IMR-90 (cell line): Measurements from ENCODE around the gene SECISBP2. TPM values are rescaled to one million over a fixed set of nuclear protein-coding genes. Genes with fewer than 3 reads are reported as not detected.

Source experiments
- ATAC-seq: fragments of 200-7000 bp; cut with Tn5 transposase; 2 replicates; pipeline ENCODE4 v1.9.1; 2020; ENCODE audit warnings: low read depth, mild to moderate bottlenecking, moderate library complexity
- BruUV-seq: library from RNA; stranded (reverse); fragments of 400-500 nt; replicated peaks from 2 replicates; lab custom pipeline; 2021; lab: Mats Ljungman, UMichigan
- CTCF ChIA-PET: fragments of 300-600 bp; formaldehyde crosslinking; extraction: SDS; loops from one replicate; lab custom pipeline; 2021; ENCODE audit warnings: antibody characterized with exemption; lab: Yijun Ruan, JAX
- POLR2A ChIA-PET: fragments of 300-600 bp; sonication (Branson Sonifier 250); formaldehyde crosslinking; loops from one replicate; lab custom pipeline; 2022; ENCODE audit warnings: antibody characterized with exemption; ENCODE audit not compliant: unreplicated experiment; lab: Charles Lee
- DNase-seq: peaks from one replicate; pipeline ENCODE4 v3.0.0; 2013
- H2AFZ ChIP-seq: replicated peaks from 2 replicates; pipeline ENCODE3; 2013; ENCODE audit warnings: low read length, mild to moderate bottlenecking; ENCODE audit not compliant: poor library complexity
- H2AK5ac ChIP-seq: 2 replicates; pipeline ENCODE4 v1.6.1; 2013; ENCODE audit warnings: low read depth, low read length, inconsistent platforms
- H2AK9ac ChIP-seq: replicated peaks from 2 replicates; pipeline ENCODE3; 2013; ENCODE audit warnings: mild to moderate bottlenecking, low read depth, low read length, moderate library complexity; ENCODE audit not compliant: poor library complexity
- H2BK120ac ChIP-seq: 2 replicates; pipeline ENCODE4 v1.6.1; 2013; ENCODE audit warnings: low read depth, low read length, inconsistent platforms
- H2BK15ac ChIP-seq: 3 replicates; pipeline ENCODE4 v1.6.1; 2013; ENCODE audit warnings: low read depth, low read length, inconsistent platforms
- H2BK20ac ChIP-seq: 2 replicates; pipeline ENCODE4 v1.6.1; 2013; ENCODE audit warnings: low read depth, mild to moderate bottlenecking, inconsistent platforms, low read length, moderate library complexity
- H2BK5ac ChIP-seq: 2 replicates; pipeline ENCODE4 v1.6.1; 2013; ENCODE audit warnings: mild to moderate bottlenecking, low read depth, low read length, inconsistent platforms; ENCODE audit not compliant: poor library complexity, severe bottlenecking
- H3K14ac ChIP-seq: replicated peaks from 2 replicates; pipeline ENCODE4 v1.6.1; 2013; ENCODE audit warnings: low read depth, low read length, inconsistent platforms
- H3K18ac ChIP-seq: 2 replicates; pipeline ENCODE4 v1.6.1; 2013; ENCODE audit warnings: low read depth, low read length, control low read depth
- H3K23ac ChIP-seq: 2 replicates; pipeline ENCODE4 v1.6.1; 2013; ENCODE audit warnings: low read depth, low read length, inconsistent platforms
- H3K27ac ChIP-seq: 2 replicates; pipeline ENCODE4 v1.5.1; 2013; ENCODE audit warnings: mild to moderate bottlenecking, control low read depth, low read length; ENCODE audit not compliant: insufficient read depth
- H3K27me3 ChIP-seq: 2 replicates; pipeline ENCODE4 v1.6.1; 2013; ENCODE audit warnings: low read length; ENCODE audit not compliant: control insufficient read depth, insufficient read depth
- H3K36me3 ChIP-seq: 2 replicates; pipeline ENCODE4 v1.6.1; 2013; ENCODE audit warnings: low read length, mixed read lengths; ENCODE audit not compliant: control insufficient read depth, insufficient read depth
- H3K4ac ChIP-seq: 2 replicates; pipeline ENCODE4 v1.6.1; 2013; ENCODE audit warnings: low read depth, low read length, inconsistent platforms
- H3K4me1 ChIP-seq: 2 replicates; pipeline ENCODE4 v1.6.1; 2013; ENCODE audit warnings: low read length, mixed read lengths; ENCODE audit not compliant: control insufficient read depth, insufficient read depth
- H3K4me2 ChIP-seq: 2 replicates; pipeline ENCODE4 v1.6.1; 2013; ENCODE audit warnings: low read depth, mild to moderate bottlenecking, control low read depth, low read length, moderate library complexity
- H3K4me3 ChIP-seq: 2 replicates; pipeline ENCODE4 v1.5.1; 2013; ENCODE audit warnings: low read depth, mild to moderate bottlenecking, control low read depth, low read length, moderate library complexity; ENCODE audit not compliant: insufficient read depth
- H3K56ac ChIP-seq: 2 replicates; pipeline ENCODE4 v1.6.1; 2013; ENCODE audit warnings: low read length, inconsistent platforms; ENCODE audit not compliant: insufficient read depth; ENCODE audit errors: extremely low read depth
- H3K79me1 ChIP-seq, 2 experiments: 2 replicates each; pipeline ENCODE4 v1.6.1; 2013; ENCODE audit warnings: low read length in 2 of 2, inconsistent platforms in 1 of 2, low read depth in 1 of 2
- H3K9ac ChIP-seq: 2 replicates; pipeline ENCODE4 v1.6.1; 2013; ENCODE audit warnings: low read depth, low read length, control low read depth
- H3K9me1 ChIP-seq: 2 replicates; pipeline ENCODE4 v1.6.1; 2013; ENCODE audit warnings: low read length, inconsistent platforms; ENCODE audit not compliant: insufficient read depth
- H3K9me3 ChIP-seq: 2 replicates; pipeline ENCODE4 v1.6.1; 2013; ENCODE audit warnings: low read length; ENCODE audit not compliant: control insufficient read depth, insufficient read depth
- H4K20me1 ChIP-seq: 2 replicates; pipeline ENCODE4 v1.6.1; 2013; ENCODE audit warnings: low read length, inconsistent platforms; ENCODE audit not compliant: insufficient read depth
- H4K5ac ChIP-seq: 2 replicates; pipeline ENCODE4 v1.6.1; 2013; ENCODE audit warnings: mild to moderate bottlenecking, low read depth, low read length, control low read depth
- H4K8ac ChIP-seq, 2 experiments: 2 replicates each; pipeline ENCODE4 v1.6.1; 2013; ENCODE audit warnings: low read depth in 2 of 2, low read length in 2 of 2, control low read depth in 1 of 2, inconsistent platforms in 1 of 2
- H4K91ac ChIP-seq: 2 replicates; pipeline ENCODE4 v1.6.1; 2013; ENCODE audit warnings: low read depth, low read length, inconsistent platforms; ENCODE audit not compliant: insufficient read depth
- BHLHE40 ChIP-seq: fragments of 150-350 bp; IDR thresholded peaks from 2 replicates; pipeline ENCODE4 v1.6.1; 2016; ENCODE audit warnings: mild to moderate bottlenecking, low read depth, low read length
- CHD1 ChIP-seq: IDR thresholded peaks from 2 replicates; pipeline ENCODE4 v1.6.1; 2012; ENCODE audit warnings: low read depth, low read length, improper control_type of control experiment
- CTCF ChIP-seq: conservative IDR thresholded peaks from 2 replicates; pipeline ENCODE4 v1.5.1; 2012; ENCODE audit warnings: mild to moderate bottlenecking, low read depth, low read length, improper control_type of control experiment
- FOS ChIP-seq: fragments of 150-350 bp; IDR thresholded peaks from 2 replicates; pipeline ENCODE4 v1.6.1; 2016; ENCODE audit warnings: low read depth, low read length
- MAFK ChIP-seq: IDR thresholded peaks from 2 replicates; pipeline ENCODE4 v1.6.1; 2012; ENCODE audit warnings: low read depth, low read length, improper control_type of control experiment
- MAZ ChIP-seq: IDR thresholded peaks from 2 replicates; pipeline ENCODE4 v1.6.1; 2012; ENCODE audit warnings: low read depth, mild to moderate bottlenecking, low read length, improper control_type of control experiment, moderate library complexity, borderline replicate concordance
- NFE2L2 ChIP-seq: fragments of 150-350 bp; IDR thresholded peaks from 2 replicates; pipeline ENCODE4 v1.6.1; 2016; ENCODE audit warnings: low read depth, mild to moderate bottlenecking, low read length
- POLR2A ChIP-seq: IDR thresholded peaks from 2 replicates; pipeline ENCODE4 v1.6.1; 2012; ENCODE audit warnings: mild to moderate bottlenecking, low read depth, low read length
- RAD21 ChIP-seq: IDR thresholded peaks from 2 replicates; pipeline ENCODE4 v1.6.1; 2012; ENCODE audit warnings: low read length, improper control_type of control experiment
- RCOR1 ChIP-seq: IDR thresholded peaks from 2 replicates; pipeline ENCODE4 v1.6.1; 2012; ENCODE audit warnings: mild to moderate bottlenecking, low read length, improper control_type of control experiment; ENCODE audit not compliant: insufficient replicate concordance
- WGBS, 2 experiments: methylation state at CpG; one replicate each; pipeline versions ENCODE4 v1.1.5 to v1.1.7; 2013; ENCODE audit warnings: missing lambda C conversion rate in 2 of 2; ENCODE audit not compliant: insufficient read length in 1 of 2; ENCODE audit errors: extremely low coverage in 2 of 2; 5-methylcytosine and 5-hydroxymethylcytosine counted together
- dilution Hi-C: fragments of 300-500 bp; cut with HindIII; formaldehyde crosslinking; loops from one replicate; pipeline ENCODE4 v1.14.3; 2018; ENCODE audit warnings: low sequenced_read_pairs; ENCODE audit not compliant: unreplicated experiment
- in situ Hi-C: fragments of 300-500 bp; cut with MboI; formaldehyde crosslinking; loops from 3 replicates; pipeline ENCODE4 v1.14.3; 2019; ENCODE audit warnings: low sequenced_read_pairs, inconsistent platforms, mixed read lengths
- intact Hi-C: fragments of 100-400 bp; cut with micrococcal nuclease; formaldehyde crosslinking; loops from 2 replicates; pipeline ENCODE4 v1.10.0; 2022
- polyA plus RNA-seq, 3 experiments: library from polyadenylated mRNA; depleted of rRNA; stranded (reverse); fragments of >200 nt; gene quantifications; 2 replicates each; pipeline ENCODE4 v1.2.3, GENCODE V29; 2012; ENCODE audit warnings: low replicate concordance in 1 of 3
- total RNA-seq: library from RNA; depleted of rRNA; stranded (reverse); fragments of >200 nt; gene quantifications from 2 replicates; pipeline ENCODE4 v1.2.3, GENCODE V29; 2012
- TF ChIP-seq, protein P1 (sequence below): fragments of 150-350 bp; IDR thresholded peaks from 2 replicates; pipeline ENCODE4 v1.6.1; 2017; ENCODE audit warnings: mild to moderate bottlenecking, antibody characterized with exemption, low read length, low read depth

Gene SECISBP2
- total and polyA plus RNA-seq, 2 of the 4 experiments (the other 2 are of a cell fraction), result 16.4 to 18.8 TPM

DNA sequence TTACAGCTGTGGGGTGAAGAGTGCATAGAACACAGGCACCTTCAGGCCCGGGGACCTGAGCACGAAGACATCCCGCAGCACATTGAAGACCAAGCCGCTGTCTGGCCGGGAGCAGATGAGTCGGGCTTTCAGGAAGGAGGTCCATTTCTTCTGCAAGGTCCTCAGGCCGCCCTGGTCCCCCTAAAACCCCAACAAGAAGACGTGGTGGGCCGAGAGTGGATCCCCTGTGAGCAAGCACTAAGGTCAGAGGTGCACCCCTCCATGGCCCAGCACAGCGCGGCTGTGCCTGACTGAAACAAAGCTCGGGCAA lies 70.5 kb downstream of the SECISBP2 start:
- H3K79me1 ChIP-seq, result no peaks in the 10 kb centered on the region
- no peak overlapping the region for H3K4me3 ChIP-seq
- no peak overlapping the region for H2AK5ac ChIP-seq
- no TSS peak for BruUV-seq
- no peak overlapping the region for H2BK15ac ChIP-seq
- H4K91ac ChIP-seq, result peak overlapping the region; percentile 25; the same call in 1 of the 2 replicates
- peak overlapping the region; percentile 46; the same call in 1 of the 2 replicates for H2BK120ac ChIP-seq
- H3K27ac ChIP-seq, result no peak overlapping the region
- H2BK5ac ChIP-seq, result no peak overlapping the region
- in situ Hi-C loops (no loop called here), intact Hi-C loops (no loop called here), dilution Hi-C loops (no loop called here)
- no peak overlapping the region; the same call in 1 of the 2 replicates for H4K5ac ChIP-seq
- peak overlapping the region; percentile 73 for H3K4ac ChIP-seq
- H4K20me1 ChIP-seq, result no peaks in the 10 kb centered on the region
- DNase-seq, result no peak
- H3K18ac ChIP-seq, result no peak overlapping the region; the same call in 1 of the 2 replicates
- no peaks in the 10 kb centered on the region for H3K27me3 ChIP-seq
- no peak overlapping the region for H3K23ac ChIP-seq
- no peak overlapping the region for H4K8ac ChIP-seq
- no peak overlapping the region for H3K9ac ChIP-seq
- peaks cover 9% of the 10 kb centered on the region; the same call in 1 of the 2 replicates for H3K9me1 ChIP-seq
- ATAC-seq, result no peak
- peaks cover 27% of the 10 kb centered on the region for H3K4me1 ChIP-seq
- TF ChIP-seq POLR2A (no peak), MAZ (no peak), MAFK (no peak), CHD1 (no peak), NFE2L2 (no peak), FOS (no peak), RCOR1 (no peak), CTCF (no peak), BHLHE40 (no peak), RAD21 (no peak)
- TF ChIP-seq, protein P1, sequence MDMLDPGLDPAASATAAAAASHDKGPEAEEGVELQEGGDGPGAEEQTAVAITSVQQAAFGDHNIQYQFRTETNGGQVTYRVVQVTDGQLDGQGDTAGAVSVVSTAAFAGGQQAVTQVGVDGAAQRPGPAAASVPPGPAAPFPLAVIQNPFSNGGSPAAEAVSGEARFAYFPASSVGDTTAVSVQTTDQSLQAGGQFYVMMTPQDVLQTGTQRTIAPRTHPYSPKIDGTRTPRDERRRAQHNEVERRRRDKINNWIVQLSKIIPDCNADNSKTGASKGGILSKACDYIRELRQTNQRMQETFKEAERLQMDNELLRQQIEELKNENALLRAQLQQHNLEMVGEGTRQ, result no peak
- POLR2A ChIA-PET, result no interaction called here
- WGBS, 2 experiments, result 95% methylated on average over 3 of the region's 12 CpGs; no CpG with 5 or more reads in 1 of the 2 experiments
- no peak overlapping the region for H2BK20ac ChIP-seq
- no peak overlapping the region for H2AFZ ChIP-seq
- no peak overlapping the region for H3K4me2 ChIP-seq
- no peak overlapping the region for H2AK9ac ChIP-seq
- H3K36me3 ChIP-seq, result peaks cover 50% of the 10 kb centered on the region
- H3K14ac ChIP-seq, result no peak overlapping the region
- H3K56ac ChIP-seq, result no peak overlapping the region
- CTCF ChIA-PET, result no interaction called here
- no peaks in the 10 kb centered on the region for H3K9me3 ChIP-seq
